ENCODE data around the gene SGTA.

SGTA gene

DNA sequence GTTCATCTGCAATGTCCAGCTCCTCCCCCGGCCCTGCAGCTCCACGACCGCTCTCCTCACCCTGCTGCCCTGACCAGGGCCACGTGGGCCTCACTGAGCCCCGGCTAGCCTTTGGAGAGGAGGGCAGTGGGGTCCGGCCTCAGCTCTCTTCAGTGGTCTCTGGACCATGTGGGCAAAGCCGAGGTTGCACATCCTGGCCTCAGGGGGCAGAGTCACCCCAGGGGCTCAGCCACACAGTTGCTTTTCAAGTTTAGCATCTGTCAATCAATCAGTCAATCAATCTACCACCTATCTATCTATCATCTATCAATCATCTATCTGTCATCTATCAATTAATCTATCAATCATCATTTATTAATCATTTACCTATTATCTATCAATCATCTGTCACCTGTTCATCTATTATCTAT is 58.9 kb downstream of the SGTA start:
- no peak for DNase-seq (ENCODE audit: low read depth)
- TF ChIP-seq, protein P1, sequence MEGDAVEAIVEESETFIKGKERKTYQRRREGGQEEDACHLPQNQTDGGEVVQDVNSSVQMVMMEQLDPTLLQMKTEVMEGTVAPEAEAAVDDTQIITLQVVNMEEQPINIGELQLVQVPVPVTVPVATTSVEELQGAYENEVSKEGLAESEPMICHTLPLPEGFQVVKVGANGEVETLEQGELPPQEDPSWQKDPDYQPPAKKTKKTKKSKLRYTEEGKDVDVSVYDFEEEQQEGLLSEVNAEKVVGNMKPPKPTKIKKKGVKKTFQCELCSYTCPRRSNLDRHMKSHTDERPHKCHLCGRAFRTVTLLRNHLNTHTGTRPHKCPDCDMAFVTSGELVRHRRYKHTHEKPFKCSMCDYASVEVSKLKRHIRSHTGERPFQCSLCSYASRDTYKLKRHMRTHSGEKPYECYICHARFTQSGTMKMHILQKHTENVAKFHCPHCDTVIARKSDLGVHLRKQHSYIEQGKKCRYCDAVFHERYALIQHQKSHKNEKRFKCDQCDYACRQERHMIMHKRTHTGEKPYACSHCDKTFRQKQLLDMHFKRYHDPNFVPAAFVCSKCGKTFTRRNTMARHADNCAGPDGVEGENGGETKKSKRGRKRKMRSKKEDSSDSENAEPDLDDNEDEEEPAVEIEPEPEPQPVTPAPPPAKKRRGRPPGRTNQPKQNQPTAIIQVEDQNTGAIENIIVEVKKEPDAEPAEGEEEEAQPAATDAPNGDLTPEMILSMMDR (IDR thresholded peaks at IDR 0.05; ENCODE audit: low read length, missing control alignments) = peak; percentile 9
- no peak overlapping the region for H3K4me3 ChIP-seq (replicated peaks; ENCODE audit: low read depth, low read length)

DNA sequence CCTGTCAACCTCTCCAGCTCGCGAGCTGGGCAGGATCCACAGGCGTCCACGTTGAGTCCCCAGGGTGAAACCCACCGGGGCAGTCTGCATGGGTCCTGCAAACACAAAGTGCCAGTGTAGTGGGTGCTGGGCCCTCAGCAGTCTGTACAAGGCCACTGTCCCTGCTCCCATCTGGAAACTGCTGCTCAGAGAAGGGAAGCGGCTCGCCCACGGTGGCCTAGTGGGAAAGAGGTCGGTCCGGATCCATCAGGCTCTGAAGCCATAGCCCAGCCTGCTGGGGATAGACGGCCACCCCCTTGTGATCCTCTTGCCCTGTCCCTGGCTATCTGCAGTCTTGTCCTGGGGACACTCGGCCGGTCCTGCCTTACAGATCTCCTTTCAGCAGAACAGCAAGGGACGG is 59.3 kb downstream of the SGTA start:
- DNase-seq (ENCODE audit: low read depth) = no peak
- TF ChIP-seq, protein P1 (IDR thresholded peaks at IDR 0.05; ENCODE audit: low read length, missing control alignments) = no peak
- no peak overlapping the region for H3K4me3 ChIP-seq (replicated peaks; ENCODE audit: low read depth, low read length)

DNA sequence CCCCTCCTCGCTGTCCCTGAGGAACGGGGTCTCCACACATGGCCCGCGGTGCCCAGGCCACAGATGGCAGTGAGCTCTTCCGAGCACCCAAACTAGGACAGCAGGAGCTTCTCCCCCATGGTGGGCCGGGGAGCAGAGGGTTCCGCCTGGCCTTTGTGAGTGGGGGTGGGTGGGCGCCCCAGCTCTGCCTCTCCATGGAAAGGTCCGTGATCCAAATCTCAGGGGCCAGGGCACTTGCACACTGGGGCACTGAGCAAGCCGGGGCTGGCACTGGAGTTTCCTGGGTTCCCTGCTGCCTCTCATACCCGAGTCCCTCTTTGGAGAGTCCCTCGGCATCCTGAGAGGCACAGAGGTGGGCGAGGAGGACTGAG is 59.7 kb downstream of the SGTA start:
- TF ChIP-seq, protein P1 (IDR thresholded peaks at IDR 0.05; ENCODE audit: low read length, missing control alignments) = no peak
- no peak overlapping the region for H3K4me3 ChIP-seq (replicated peaks; ENCODE audit: low read depth, low read length)
- DNase-seq (ENCODE audit: low read depth) = no peak

DNA sequence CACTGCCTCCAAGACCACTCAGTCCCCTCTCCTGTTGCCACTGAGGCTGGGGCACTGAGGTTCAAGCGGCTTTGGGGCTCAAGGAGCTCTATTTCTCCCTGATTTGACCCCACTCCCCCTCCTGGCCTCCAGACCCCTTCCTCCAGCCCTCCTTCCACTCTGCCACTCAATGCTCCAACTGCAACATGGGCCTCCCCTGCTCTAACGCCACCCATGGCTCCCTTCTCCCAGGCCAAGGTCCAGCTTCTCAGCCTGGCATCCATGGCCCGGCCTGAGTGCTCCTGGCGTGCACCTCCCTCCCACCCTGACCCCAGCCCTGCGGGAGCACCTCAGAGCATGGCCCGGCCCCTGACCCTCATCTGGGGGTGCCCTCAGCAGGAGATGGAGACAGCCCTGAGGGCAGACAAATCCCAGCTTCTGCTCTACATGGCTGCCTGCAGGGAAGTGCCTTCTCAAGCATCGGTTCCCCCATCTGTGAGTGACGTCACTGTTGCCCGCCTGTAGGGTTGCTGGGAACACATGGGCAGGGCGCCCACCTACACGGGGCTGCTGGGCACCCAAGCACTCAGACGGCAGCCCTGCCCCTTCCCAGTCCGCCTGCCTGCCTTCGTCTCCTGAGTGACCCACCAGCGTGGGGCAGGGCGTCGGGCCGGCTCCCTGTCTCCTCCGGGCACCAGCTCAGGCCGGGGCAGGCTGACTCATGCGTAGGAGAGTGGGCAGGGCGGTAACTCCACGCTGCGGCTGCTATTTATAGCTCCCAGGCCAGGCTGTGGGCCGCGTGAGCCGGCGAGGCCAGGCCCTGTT is 60.3 kb downstream of the SGTA start:
- TF ChIP-seq, protein P1 (IDR thresholded peaks at IDR 0.05; ENCODE audit: low read length, missing control alignments) = no peak
- no peak overlapping the region for H3K4me3 ChIP-seq (replicated peaks; ENCODE audit: low read depth, low read length)
- peak; percentile 82 for DNase-seq (ENCODE audit: low read depth)

DNA sequence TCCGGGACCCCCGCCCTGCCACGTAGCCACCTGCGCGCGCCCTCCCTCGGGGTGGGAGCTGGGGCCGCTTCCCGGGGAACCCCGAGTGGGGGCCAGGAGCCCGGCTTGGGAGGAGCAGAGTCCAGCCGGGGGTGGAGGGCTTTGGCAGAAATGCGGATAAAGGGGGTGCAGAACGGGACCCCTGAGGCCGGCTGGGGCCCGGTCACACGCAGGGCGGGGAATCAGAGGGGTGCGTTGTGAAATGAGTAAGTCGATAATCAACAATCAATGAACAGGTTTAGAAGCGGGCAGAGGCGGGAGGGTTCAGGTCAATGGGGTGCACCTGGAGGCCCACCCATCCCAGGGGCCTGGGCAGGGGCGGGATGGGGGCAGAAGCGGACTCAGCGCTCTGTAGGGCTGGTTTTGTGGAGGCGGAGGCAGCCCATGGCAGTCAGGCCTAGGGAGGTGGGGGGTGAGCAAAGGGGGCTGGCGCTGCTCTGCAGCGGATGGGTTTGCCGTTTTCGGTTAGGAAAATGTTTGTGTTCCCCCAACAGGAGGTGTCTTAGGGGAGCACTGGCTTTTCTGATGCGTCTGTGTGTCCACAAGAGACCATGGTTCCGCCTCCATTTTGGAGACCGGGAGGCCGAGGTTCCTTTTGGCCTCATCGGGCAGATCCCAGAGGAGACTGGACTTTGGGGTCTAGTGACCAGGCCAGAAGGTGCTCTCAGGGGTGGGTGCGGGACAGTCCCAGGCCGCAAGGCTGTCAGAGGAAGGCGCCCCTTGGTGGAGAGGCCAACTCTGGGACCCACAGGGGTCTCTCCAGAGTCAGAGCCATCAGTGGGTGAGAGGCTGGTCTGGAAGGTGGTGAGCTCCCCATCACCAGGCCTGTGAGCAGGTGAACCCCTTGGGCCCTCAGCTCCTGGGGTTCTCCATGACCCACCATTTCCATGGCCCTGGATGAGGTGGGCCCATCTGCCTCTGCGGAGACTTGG is 61.2 kb downstream of the SGTA start:
- H3K4me3 ChIP-seq (replicated peaks; ENCODE audit: low read depth, low read length) = no peak overlapping the region
- DNase-seq (ENCODE audit: low read depth) = no peak
- TF ChIP-seq, protein P1 (IDR thresholded peaks at IDR 0.05; ENCODE audit: low read length, missing control alignments) = no peak

DNA sequence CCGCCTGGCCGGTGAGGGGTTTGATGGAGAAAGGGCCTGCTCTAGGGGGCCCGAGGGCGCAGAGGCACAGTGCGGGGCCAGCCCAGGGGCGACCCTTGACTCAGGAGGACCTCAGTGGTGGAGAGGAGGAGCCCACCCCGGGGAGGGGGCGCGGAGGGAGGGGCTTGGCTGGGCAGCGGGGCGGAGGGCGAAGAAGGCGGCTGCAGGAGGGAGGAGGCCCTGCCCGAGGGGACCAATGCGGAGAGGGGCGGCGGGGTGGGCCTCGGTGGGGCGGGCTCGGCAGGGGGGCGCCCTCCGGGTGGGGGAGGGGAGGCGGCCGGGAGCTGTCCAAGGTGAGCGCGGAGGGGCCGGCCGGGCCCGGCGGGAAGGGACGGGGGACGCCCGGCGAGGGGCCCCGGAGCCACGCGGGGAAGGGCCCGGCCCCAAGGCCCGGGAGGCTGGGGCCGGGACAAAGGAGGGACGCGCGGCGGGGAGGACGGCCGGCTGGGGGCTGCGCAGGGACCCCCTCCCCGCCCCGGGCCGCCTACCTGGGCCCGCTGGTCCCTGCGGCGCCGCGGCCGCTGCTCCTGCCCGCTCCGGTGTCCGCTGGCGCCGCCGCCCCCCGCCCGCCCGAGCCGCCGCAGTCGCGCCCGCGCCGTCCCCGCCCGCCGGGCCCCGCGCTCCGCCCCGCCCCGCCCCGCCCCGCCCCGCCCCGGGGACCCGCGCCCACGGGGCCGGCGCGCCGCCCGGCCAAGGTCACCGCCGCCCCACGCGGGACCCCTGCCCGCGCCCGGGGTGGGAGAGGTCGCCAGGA is 62.1 kb downstream of the SGTA start, which contains the start of gene DIRAS1:
Gene DIRAS1, minus strand, starts transcription at position 596 of the 793 bp plus-strand sequence. CDS start 3,566 bp downstream, outside the sequence.
- DNase-seq (ENCODE audit: low read depth) = no peak
- TF ChIP-seq, protein P1 (IDR thresholded peaks at IDR 0.05; ENCODE audit: low read length, missing control alignments) = no peak
- no peak within 1 kb of the TSS for H3K4me3 ChIP-seq (replicated peaks; ENCODE audit: low read depth, low read length)

All from fibroblast of pulmonary artery (primary cell).